Urinary bladder (tissue), 4 donors: Measurements from ENCODE around the gene PITHD1. TPM values are rescaled to one million over a fixed set of nuclear protein-coding genes. Genes with fewer than 3 reads are reported as not detected.
"Not testable (repeated sequence)": the region's sequence is repeated elsewhere in the genome, so short reads cannot be mapped to it uniquely, and the experiment has no call there.

Experiments
- DNase-seq: peaks from one replicate; pipeline ENCODE4 v3.0.0-alpha.2; 2015; ENCODE audit errors: extremely low spot score
- H3K27ac ChIP-seq: one replicate; pipeline ENCODE4 v1.5.1; 2013; ENCODE audit warnings: low read depth, mild to moderate bottlenecking, moderate library complexity
- H3K36me3 ChIP-seq: one replicate; pipeline ENCODE4 v1.6.1; 2013; ENCODE audit warnings: mild to moderate bottlenecking, moderate library complexity; ENCODE audit not compliant: insufficient read depth
- H3K4me1 ChIP-seq: one replicate; pipeline ENCODE4 v1.6.1; 2013; ENCODE audit warnings: mild to moderate bottlenecking, moderate library complexity; ENCODE audit not compliant: insufficient read depth
- H3K4me3 ChIP-seq: one replicate; pipeline ENCODE4 v1.5.1; 2013; ENCODE audit warnings: low read depth, low read length
- WGBS: extraction: QIAGEN DNeasy Blood & Tissue Kit; methylation state at CpG from one replicate; pipeline ENCODE4 v1.1.7; 2013; 5-methylcytosine and 5-hydroxymethylcytosine counted together
- polyA plus RNA-seq: library from polyadenylated mRNA; stranded (reverse); fragments of 200-250 nt; gene quantifications from one replicate; pipeline ENCODE4 v1.2.3, GENCODE V29; 2013
- total RNA-seq: library from RNA; depleted of rRNA; stranded (reverse); fragments of >200 nt; gene quantifications from one replicate; pipeline ENCODE4 v1.2.3, GENCODE V29; 2014
- donor health status: healthy with polysubstance abuse.
- donor health status: healthy.

Gene PITHD1
- total and polyA plus RNA-seq, 2 donors = 43.6 to 49.2 TPM

GRCh38 chr1:23756676-23757075 is 21.5 kb upstream of the PITHD1 start:
- H3K4me1 ChIP-seq = no peaks in the 10 kb centered on the region
- WGBS = 94% methylated on average over 3 of the region's 3 CpGs
- no peak overlapping the region for H3K27ac ChIP-seq
- peaks cover 15% of the 10 kb centered on the region for H3K36me3 ChIP-seq
- no peak for DNase-seq
- H3K4me3 ChIP-seq = no peak overlapping the region

- H3K36me3 ChIP-seq = peaks cover 10% of the 10 kb centered on the region
- no peak for DNase-seq
Observed at GRCh38 chr1:23757812-23758211, 20.4 kb upstream of the PITHD1 start.

DNA sequence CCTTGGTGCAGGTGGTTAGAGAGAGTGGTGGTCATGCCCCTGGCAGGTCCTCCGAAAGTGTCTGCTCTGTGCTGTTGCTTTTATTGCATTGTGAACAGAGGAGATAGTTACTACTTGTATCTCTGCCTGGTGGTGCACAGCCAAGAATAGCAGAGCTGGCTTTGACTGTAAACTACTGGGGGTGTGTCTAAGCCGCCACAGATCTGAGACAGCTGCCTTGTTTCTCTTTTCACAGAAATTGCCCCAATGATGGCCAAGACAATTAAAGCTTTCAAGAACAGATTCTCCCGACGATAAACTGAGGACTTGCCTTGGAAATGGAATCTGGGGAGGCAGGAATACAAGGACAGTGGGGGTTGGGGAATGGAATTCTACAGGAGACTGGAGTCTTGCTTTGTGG is 18.9 kb upstream of the PITHD1 start:
- H3K4me3 ChIP-seq = no peak overlapping the region
- H3K4me1 ChIP-seq = no peaks in the 10 kb centered on the region
- WGBS = 23% methylated on average over 4 of the region's 4 CpGs
- DNase-seq = peak; percentile 54
- H3K36me3 ChIP-seq = peaks cover 8% of the 10 kb centered on the region
- no peak overlapping the region for H3K27ac ChIP-seq

More at GRCh38 chr1:23757812-23758211, 20.4 kb upstream of the PITHD1 start:
- no peak overlapping the region for H3K4me3 ChIP-seq
- WGBS = 84% methylated on average over 1 of the region's 1 CpG
- H3K27ac ChIP-seq = no peak overlapping the region
- H3K4me1 ChIP-seq = no peaks in the 10 kb centered on the region

DNA sequence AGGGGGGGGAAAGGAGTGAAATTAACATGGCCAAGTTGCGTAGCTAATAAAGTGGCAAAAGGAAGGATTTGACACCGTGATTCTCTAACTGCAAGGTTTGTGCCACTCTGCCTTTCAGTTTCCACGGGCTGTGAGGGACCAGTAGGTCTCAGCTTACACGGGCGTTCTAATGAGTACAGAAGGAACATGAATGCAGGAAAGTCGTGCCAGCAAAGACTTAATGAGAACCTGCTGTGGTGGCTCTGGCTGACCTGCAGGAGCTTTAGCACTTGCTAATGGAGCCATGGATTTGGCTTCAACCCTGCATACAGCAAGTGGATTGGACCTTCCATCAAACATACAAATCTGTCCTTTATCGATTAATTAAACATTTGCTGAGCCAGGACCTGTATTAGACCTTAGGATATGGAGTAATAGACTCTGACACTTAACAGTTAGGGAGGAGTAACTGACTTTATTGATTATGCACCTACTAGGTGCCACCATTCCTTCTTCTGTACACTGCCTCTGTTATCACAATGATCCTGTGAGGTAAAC is 15.1 kb upstream of the PITHD1 start:
- 69% methylated on average over 7 of the region's 7 CpGs for WGBS
- peaks cover 3% of the 10 kb centered on the region for H3K36me3 ChIP-seq

DNA sequence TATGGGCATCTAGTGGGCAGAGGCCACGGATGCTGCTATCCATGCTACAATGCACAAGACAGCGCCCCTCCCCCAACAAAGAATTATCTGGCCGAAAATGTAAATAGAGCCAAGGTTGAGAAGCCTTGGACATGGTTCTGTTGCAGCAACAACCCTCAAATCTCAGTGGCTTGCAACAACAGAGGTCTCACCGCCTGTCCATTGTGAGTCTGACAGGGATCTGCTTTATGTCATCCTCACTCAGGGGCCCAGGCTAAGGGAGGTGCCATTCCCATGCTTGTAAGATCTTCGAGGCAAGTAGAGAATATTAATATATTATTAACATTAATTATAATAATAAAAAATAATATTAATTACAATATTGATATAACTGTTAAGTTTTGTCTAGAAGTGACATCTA is 9.5 kb upstream of the PITHD1 start:
- Histone ChIP-seq H3K4me1 (no peaks in the 10 kb centered on the region), H3K36me3 (no peaks in the 10 kb centered on the region), H3K4me3 (no peak overlapping the region), H3K27ac (no peak overlapping the region)
- no peak for DNase-seq
- 60% methylated on average over 5 of the region's 5 CpGs for WGBS

More for the DNA sequence above, 15.1 kb upstream of the PITHD1 start:
- Histone ChIP-seq H3K4me3 (no peak overlapping the region), H3K27ac (no peak overlapping the region), H3K4me1 (no peaks in the 10 kb centered on the region)
- no peak for DNase-seq

- 14% methylated on average over 14 of the region's 14 CpGs for WGBS
- Histone ChIP-seq H3K4me1 (no peaks in the 10 kb centered on the region), H3K4me3 (no peak overlapping the region), H3K36me3 (no peaks in the 10 kb centered on the region), H3K27ac (no peak overlapping the region)
- no peak for DNase-seq
Observed at GRCh38 chr1:23772049-23772853, 6.0 kb upstream of the PITHD1 start.

DNA sequence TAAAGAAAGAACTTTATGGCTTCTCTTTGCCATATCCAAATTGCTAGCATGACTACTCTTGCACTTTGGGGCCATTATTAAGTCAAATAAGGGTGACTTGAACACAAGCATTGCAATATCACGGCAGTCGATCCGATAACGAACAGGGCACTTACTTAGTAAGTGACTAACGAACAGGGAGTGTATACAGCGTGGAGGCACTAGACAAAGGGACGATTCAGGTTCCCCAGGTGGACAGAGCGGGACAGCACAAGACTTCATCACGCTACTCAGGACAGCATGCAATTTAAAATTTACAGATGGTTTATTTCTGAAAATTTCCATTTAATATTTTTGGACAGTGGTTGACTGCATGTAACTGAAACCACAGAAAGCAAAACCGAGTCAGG is 5.4 kb upstream of the PITHD1 start:
- DNase-seq = no peak
- no peaks in the 10 kb centered on the region for H3K36me3 ChIP-seq
- 89% methylated on average over 10 of the region's 10 CpGs for WGBS
- H3K4me1 ChIP-seq = no peaks in the 10 kb centered on the region
- H3K4me3 ChIP-seq = no peak overlapping the region
- H3K27ac ChIP-seq = no peak overlapping the region

DNA sequence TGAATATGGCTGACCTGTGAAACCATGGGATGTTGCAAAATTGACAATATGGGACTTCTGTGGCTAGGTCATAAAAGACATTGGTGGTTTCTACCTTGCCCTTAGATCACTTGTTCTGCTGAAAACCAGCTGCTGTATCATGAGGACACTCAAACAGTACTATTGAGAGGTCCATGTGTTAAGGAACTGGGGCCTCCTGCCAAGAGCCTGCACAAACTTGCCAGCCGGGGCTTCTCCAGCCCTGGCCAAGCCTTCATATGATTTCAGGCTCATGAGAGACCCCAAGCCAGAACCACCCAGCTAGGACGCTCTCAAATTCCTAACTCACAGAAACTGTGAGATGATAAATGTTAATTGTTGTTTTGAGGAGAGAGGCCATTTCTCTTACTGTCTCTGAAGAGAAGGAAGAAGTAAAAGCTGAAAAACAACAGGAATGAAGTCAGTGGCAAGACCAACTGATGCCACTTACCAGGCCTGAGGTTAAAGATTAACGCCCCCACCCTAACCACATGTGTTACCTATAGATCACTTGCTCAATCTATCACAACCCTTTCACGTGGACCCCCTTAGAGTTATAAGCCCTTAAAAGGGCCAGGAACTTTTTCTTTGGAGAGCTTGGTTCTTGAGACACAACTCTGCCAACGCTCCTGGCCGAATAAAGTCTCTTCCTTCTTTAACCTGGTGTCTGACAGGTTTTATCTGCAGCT is 3.9 kb upstream of the PITHD1 start:
- Histone ChIP-seq H3K27ac (no peak overlapping the region), H3K4me3 (no peak overlapping the region), H3K4me1 (no peaks in the 10 kb centered on the region), H3K36me3 (no peaks in the 10 kb centered on the region)
- DNase-seq = no peak
- 75% methylated on average over 6 of the region's 6 CpGs for WGBS

- WGBS = 90% methylated on average over 2 of the region's 2 CpGs
- no peak overlapping the region for H3K27ac ChIP-seq
- no peaks in the 10 kb centered on the region for H3K4me1 ChIP-seq
- H3K4me3 ChIP-seq = no peak overlapping the region
- no peaks in the 10 kb centered on the region for H3K36me3 ChIP-seq
- no peak for DNase-seq
Observed at GRCh38 chr1:23776217-23776616, 2.0 kb upstream of the PITHD1 start.

GRCh38 chr1:23779826-23780371 is 1.7 kb downstream of the PITHD1 start:
- Histone ChIP-seq H3K27ac (no peak overlapping the region), H3K4me1 (no peaks in the 10 kb centered on the region), H3K36me3 (no peaks in the 10 kb centered on the region), H3K4me3 (no peak overlapping the region)
- no peak for DNase-seq
- 78% methylated on average over 3 of the region's 3 CpGs for WGBS

- not testable (repeated sequence) for H3K27ac ChIP-seq, H3K4me1 ChIP-seq, H3K36me3 ChIP-seq, H3K4me3 ChIP-seq, DNase-seq
- WGBS = 89% methylated on average over 11 of the region's 11 CpGs
Observed at GRCh38 chr1:23783141-23783540, 4.9 kb downstream of the PITHD1 start.

- Histone ChIP-seq H3K27ac (no peak overlapping the region), H3K4me3 (no peak overlapping the region), H3K36me3 (no peaks in the 10 kb centered on the region), H3K4me1 (no peaks in the 10 kb centered on the region)
- no peak for DNase-seq
- WGBS = 79% methylated on average over 4 of the region's 4 CpGs
Observed at GRCh38 chr1:23784846-23785245, 6.6 kb downstream of the PITHD1 start.

DNA sequence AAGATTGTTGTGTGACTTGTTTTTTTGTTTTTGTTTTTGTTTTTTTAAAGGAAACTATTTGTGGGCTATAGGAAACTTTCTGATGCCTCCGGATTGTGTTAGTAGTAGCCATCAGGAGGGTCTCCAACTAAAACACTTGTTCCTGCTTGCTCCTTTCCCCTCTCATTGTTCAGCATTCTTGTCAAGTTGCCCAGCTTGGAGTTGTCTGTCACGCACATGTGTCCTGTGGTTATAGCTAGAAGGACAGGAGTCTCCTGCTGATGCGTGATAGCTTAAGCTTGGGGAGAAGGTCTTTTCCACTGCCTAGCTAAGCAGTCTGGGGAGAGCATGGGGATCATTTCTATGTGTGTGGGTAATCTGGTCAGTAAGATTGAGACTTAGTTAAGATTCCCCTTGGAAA is 9.5 kb downstream of the PITHD1 start:
- H3K27ac ChIP-seq = no peak overlapping the region
- WGBS = 91% methylated on average over 3 of the region's 3 CpGs
- no peak for DNase-seq
- H3K4me3 ChIP-seq = no peak overlapping the region
- no peaks in the 10 kb centered on the region for H3K36me3 ChIP-seq
- no peaks in the 10 kb centered on the region for H3K4me1 ChIP-seq

DNA sequence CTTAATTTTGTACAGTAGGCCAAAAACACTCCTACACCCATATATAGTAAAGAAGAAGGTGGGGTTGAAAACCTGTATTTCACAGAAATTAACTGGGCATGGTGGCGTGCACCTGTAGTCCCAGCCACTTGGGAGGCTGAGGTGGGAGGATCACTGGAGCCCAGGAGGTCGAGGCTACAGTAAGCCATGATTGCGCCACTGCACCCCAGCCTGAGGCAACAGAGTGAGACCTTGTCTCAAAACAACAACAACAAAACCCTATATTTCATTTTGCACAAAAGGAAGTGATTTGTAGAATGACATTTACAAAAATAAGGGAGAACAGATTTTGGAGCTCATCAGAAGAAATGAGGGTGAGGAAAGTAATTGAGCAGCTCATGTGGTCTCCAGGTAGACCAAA is 10.5 kb downstream of the PITHD1 start:
- Histone ChIP-seq H3K36me3 (no peaks in the 10 kb centered on the region), H3K4me1 (no peaks in the 10 kb centered on the region), H3K27ac (no peak overlapping the region), H3K4me3 (no peak overlapping the region)
- DNase-seq = no peak
- 97% methylated on average over 3 of the region's 3 CpGs for WGBS
